Mucosa of descending colon (tissue), 3 donors: Measurements from ENCODE around the gene TRIB2. TPM values are rescaled to one million over a fixed set of nuclear protein-coding genes. Genes with fewer than 3 reads are reported as not detected.

Experiments
- ATAC-seq: fragments of 200-7000 bp; cut with Tn5 transposase; one replicate; pipeline ENCODE4 v1.9.1; 2020; ENCODE audit warnings: mild to moderate bottlenecking, moderate library complexity
- DNase-seq, 3 donors: peaks; one replicate each; pipeline ENCODE4 v3.0.0-alpha.2; 2020
- H3K36me3 ChIP-seq: fragments of 200-600 bp; one replicate; pipeline ENCODE4 v1.8.0; 2021; ENCODE audit warnings: low read depth, mild to moderate bottlenecking
- H3K4me1 ChIP-seq: fragments of 200-600 bp; one replicate; pipeline ENCODE4 v1.8.0; 2021; ENCODE audit warnings: low read depth, mild to moderate bottlenecking
- H3K4me3 ChIP-seq: fragments of 200-600 bp; one replicate; pipeline ENCODE4 v1.8.0; 2021; ENCODE audit warnings: mild to moderate bottlenecking
- H3K9me3 ChIP-seq: fragments of 200-600 bp; one replicate; pipeline ENCODE4 v1.8.0; 2021; ENCODE audit warnings: mild to moderate bottlenecking
- intact Hi-C, 2 donors: fragments of 100-400 bp; cut with DNase I in 1 of 2; cut with micrococcal nuclease in 1 of 2; formaldehyde crosslinking; loops; one replicate each; pipeline versions ENCODE4 v1.11.0 to v1.11.1; 2022; cut with DNase I, micrococcal nuclease
- total RNA-seq, 3 donors: library from RNA; stranded (reverse); fragmentation: NEBNext Ultra II Directional in 2 of 3; extraction: Animal tissue kit (Norgen Biotek cat#: 25700) in 2 of 3; gene quantifications; one replicate each; pipeline versions ENCODE4 v1.2.1 to v1.2.4, GENCODE V29; 2021 to 2023
- TF ChIP-seq, protein P1 (sequence below): fragments of 200-600 bp; IDR thresholded peaks from one replicate; pipeline ENCODE4 v1.8.0; 2022; ENCODE audit warnings: antibody characterized with exemption, mild to moderate bottlenecking
- donor health status: DM: no; HTN: no; CAD: no; lungs with moderate emphysema.
- donor health status: DM: no; HTN: no; CAD: no.
- donor health status: DM: no; HTN: yes; CAD: no.

Gene TRIB2
- total RNA-seq, 3 donors from 2014 or later = 4.9 to 28.3 (median 6.8) TPM

DNA sequence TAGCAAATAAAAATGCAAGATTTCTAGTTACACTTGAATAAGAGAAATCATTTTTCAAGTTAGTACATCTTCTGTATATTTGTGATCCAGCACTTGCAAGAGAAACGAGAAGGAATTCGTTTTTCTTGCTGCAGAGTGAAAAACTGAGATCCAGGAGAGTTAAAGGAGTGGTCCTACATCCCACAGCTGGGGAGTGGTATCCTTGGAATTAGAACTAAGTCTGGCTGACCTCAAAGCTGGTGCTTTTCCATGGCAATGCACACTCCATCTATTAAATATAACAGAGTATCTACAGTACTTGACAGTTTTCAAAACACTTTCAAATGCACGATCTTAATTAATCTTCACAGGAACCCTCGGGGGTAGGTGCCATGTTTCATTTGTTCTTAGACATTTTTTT lies 46.8 kb downstream of the TRIB2 start:
- H3K9me3 ChIP-seq = no peaks in the 10 kb centered on the region
- no peak overlapping the region for H3K4me3 ChIP-seq
- intact Hi-C loops = no loop called here
- TF ChIP-seq, protein P1, sequence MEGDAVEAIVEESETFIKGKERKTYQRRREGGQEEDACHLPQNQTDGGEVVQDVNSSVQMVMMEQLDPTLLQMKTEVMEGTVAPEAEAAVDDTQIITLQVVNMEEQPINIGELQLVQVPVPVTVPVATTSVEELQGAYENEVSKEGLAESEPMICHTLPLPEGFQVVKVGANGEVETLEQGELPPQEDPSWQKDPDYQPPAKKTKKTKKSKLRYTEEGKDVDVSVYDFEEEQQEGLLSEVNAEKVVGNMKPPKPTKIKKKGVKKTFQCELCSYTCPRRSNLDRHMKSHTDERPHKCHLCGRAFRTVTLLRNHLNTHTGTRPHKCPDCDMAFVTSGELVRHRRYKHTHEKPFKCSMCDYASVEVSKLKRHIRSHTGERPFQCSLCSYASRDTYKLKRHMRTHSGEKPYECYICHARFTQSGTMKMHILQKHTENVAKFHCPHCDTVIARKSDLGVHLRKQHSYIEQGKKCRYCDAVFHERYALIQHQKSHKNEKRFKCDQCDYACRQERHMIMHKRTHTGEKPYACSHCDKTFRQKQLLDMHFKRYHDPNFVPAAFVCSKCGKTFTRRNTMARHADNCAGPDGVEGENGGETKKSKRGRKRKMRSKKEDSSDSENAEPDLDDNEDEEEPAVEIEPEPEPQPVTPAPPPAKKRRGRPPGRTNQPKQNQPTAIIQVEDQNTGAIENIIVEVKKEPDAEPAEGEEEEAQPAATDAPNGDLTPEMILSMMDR = no peak
- DNase-seq = no peak
- no peaks in the 10 kb centered on the region for H3K4me1 ChIP-seq
- no peaks in the 10 kb centered on the region for H3K36me3 ChIP-seq
- ATAC-seq = no peak

DNA sequence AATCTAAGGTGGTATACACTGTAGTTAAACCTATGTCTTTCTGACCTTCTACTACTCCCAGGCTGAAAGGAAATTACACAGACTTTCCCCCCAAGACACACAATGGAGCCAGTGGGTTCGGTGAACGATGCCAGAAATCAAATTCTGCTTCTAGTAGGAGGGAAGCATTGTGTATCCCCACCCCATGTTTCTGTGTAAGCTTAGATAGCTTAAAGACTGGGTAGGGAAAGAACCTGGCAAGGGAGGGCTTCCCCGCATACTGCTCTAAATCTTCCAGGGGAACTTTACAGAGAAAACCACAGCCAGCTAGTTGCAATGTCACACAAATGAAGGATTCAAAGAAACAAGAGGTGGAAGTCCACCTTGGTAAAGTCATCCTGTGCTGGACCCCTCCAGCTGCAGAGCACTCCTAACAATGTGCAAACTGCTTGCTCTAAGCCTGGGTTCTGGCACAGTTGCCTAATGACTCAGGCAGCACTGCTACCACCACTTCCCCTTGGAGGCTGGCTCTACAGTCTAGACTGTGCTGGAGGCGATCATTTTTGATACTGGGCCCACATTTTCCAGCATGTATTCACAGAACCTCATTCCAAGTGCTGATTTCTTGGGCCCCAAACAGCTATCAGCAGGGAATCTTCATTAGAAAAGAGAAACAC lies 47.5 kb downstream of the TRIB2 start:
- Histone ChIP-seq H3K4me3 (no peak overlapping the region), H3K9me3 (no peaks in the 10 kb centered on the region), H3K36me3 (no peaks in the 10 kb centered on the region), H3K4me1 (no peaks in the 10 kb centered on the region)
- ATAC-seq (no peak), DNase-seq (no peak)
- TF ChIP-seq, protein P1 = no peak
- intact Hi-C loops = no loop called here

DNA sequence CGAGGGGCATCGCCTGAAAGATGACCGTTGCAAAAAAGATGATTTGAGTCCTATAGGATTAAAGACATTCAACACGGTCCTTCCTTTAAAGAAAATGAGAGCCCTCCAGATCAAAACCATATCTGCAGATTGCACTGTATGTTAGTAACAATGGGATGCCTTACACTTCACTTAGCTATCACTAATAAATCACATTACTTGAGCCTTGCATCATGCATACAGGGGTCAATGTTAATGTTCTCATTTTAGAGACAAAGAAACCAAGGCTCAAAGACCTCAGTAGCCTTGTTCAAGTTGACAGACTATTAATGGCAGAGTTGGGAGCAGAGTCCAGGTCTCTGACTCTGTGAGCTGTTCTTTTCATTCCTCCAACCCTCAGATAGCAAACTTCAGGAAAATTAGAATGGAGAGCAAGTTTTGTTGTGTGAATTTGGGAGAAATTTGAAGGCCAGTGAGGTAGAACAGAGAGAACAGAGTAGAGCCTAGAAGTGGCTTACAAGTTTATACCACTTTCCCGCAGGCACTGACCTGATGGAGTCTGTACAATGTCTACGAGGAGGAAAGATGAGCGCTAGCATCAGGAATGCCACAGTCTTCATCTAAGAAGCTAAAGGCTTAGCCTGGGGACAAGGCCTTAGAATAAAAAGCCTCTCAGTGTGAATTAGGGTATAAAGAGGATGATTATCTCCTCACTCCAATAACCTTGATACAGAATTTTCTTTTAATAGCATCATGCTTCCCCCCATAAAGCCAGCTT lies 48.3 kb downstream of the TRIB2 start:
- Histone ChIP-seq H3K9me3 (no peaks in the 10 kb centered on the region), H3K36me3 (no peaks in the 10 kb centered on the region), H3K4me3 (no peak overlapping the region), H3K4me1 (no peaks in the 10 kb centered on the region)
- TF ChIP-seq, protein P1 = no peak
- intact Hi-C loops = no loop called here
- no peak for DNase-seq
- ATAC-seq = no peak

DNA sequence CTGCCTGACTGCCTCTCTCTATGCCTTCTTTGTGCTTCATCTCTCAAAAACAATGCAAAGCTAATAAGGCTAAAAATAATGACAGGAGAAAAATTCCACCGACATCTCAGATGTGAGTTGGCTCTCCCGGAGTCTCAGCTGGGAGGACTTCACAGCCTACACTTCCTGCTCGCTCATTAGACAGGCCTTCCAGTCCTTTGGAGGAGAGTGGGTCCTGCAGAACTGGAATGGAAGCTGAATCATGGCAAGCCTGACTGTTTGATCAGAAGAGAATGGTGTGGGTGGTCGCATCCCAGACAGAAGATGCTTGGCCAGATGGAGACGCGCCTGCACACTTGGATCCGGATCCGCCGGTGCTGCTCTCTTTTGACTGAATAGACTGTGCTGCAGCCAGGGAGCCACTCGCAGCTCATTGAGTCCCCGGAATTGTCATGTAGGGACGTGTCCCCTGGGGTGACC lies 49.7 kb downstream of the TRIB2 start:
- Histone ChIP-seq H3K4me3 (no peak overlapping the region), H3K9me3 (no peaks in the 10 kb centered on the region), H3K36me3 (no peaks in the 10 kb centered on the region), H3K4me1 (no peaks in the 10 kb centered on the region)
- DNase-seq = no peak
- intact Hi-C loops = no loop called here
- ATAC-seq = no peak
- TF ChIP-seq, protein P1 = no peak

DNA sequence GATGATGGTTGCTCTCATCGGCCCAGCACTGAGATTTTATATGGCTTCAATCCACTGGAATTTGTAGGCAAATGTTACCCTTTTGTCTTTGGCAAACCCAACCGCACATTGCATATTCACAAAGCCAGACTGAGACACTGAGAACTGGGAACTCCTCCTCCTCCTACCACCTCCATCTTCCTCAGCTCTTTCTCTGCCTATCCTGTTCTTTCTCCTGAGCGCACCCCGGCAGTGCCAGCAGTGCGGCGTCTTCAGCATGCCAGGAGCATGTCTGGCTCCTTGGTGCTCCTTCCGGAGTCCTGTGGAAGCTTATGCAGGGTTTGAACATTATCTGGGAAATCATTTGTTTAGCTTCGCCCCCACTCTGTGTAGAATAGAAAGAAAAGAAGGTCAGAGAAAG lies 50.8 kb downstream of the TRIB2 start:
- no peak overlapping the region for H3K4me3 ChIP-seq
- no peaks in the 10 kb centered on the region for H3K9me3 ChIP-seq
- no peak for ATAC-seq
- TF ChIP-seq, protein P1 = no peak
- H3K4me1 ChIP-seq = no peaks in the 10 kb centered on the region
- intact Hi-C loops = no loop called here
- DNase-seq = no peak
- H3K36me3 ChIP-seq = no peaks in the 10 kb centered on the region
